ENCODE data around the gene UNC79. TPM values are rescaled to one million over a fixed set of nuclear protein-coding genes. Genes with fewer than 3 reads are reported as not detected.

UNC79 gene
- total and polyA plus RNA-seq, 5 donors from 2014 or later = not detected

DNA sequence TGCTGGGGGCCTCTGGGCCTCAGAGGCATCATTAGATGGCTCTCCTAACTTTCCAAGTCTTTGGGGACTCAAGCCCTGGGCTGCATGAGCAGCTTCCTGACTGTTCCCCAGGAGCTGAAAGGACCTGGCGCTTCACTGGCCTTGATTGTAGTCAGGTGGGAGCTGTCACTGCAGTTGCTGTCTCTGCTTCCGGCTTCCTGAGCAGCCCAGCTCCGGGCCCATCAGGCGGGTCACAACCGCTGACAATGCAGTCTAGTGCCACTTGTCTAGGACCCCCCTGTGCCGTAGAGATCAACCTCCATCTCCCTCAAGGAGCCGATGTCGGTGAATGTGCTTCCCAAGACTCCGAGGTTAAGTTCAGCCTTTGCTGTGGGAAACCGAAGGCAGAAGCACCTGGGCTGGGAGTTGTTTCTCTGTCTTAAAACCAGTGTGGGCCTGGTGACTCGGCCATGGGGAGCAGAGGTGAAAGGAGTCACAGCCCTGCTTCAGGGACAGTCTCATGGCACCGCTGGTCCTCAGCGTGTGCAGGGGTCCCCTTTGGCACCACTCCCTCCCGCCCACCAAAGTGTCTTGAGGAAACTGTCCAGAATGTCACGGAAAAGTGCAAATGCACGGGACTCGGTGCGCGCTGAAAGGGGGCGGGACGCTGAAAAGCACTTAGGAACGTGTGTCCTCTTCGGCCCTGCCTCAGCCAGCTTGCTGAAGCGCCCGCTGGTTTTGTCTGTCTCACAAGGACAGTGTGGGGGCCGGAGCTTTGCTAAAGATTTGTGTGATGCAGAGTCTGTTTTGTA lies 312.7 kb downstream of the UNC79 start:
- Histone ChIP-seq H3K9me3 (ENCODE audit: control insufficient read depth in 2 of 2, low read length in 2 of 2) (no peaks in the 10 kb centered on the region), H3K36me3 (ENCODE audit: control insufficient read depth, insufficient read depth, low read length) (no peaks in the 10 kb centered on the region), H3K27ac (ENCODE audit: insufficient read depth, low read length, poor library complexity, severe bottlenecking) (no peak overlapping the region), H3K4me1 (ENCODE audit: control insufficient read depth, insufficient read depth, low read length, poor library complexity, severe bottlenecking) (no peaks in the 10 kb centered on the region), H3K4me3 (ENCODE audit: low read depth, low read length) (no peak overlapping the region), H3K27me3 (ENCODE audit: control insufficient read depth, insufficient read depth, low read length) (no peaks in the 10 kb centered on the region)
- Mint-ChIP-seq H3K4me3 (no peak overlapping the region), H3K9me3 (no peaks in the 10 kb centered on the region), H3K36me3 (no peaks in the 10 kb centered on the region), H3K4me1 (no peaks in the 10 kb centered on the region), H3K27ac (no peak overlapping the region), H3K27me3 (peaks cover 9% of the 10 kb centered on the region)
- ATAC-seq (ENCODE audit: low read depth in 2 of 2) (no peak), DNase-seq (no peak)

GRCh38 chr14:93744176-93744575 lies 313.4 kb downstream of the UNC79 start:
- Histone ChIP-seq H3K36me3 (ENCODE audit: control insufficient read depth, insufficient read depth, low read length) (no peaks in the 10 kb centered on the region), H3K4me1 (ENCODE audit: control insufficient read depth, insufficient read depth, low read length, poor library complexity, severe bottlenecking) (no peaks in the 10 kb centered on the region), H3K9me3 (ENCODE audit: control insufficient read depth in 2 of 2, low read length in 2 of 2) (no peaks in the 10 kb centered on the region), H3K27me3 (ENCODE audit: control insufficient read depth, insufficient read depth, low read length) (no peaks in the 10 kb centered on the region), H3K4me3 (ENCODE audit: low read depth, low read length) (no peak overlapping the region), H3K27ac (ENCODE audit: insufficient read depth, low read length, poor library complexity, severe bottlenecking) (no peak overlapping the region)
- H3K27ac Mint-ChIP-seq = no peak overlapping the region
- DNase-seq (no peak), ATAC-seq (ENCODE audit: low read depth in 2 of 2) (no peak)
- no peak overlapping the region for H3K4me3 Mint-ChIP-seq
- peaks cover 5% of the 10 kb centered on the region for H3K27me3 Mint-ChIP-seq
- no peaks in the 10 kb centered on the region for H3K4me1 Mint-ChIP-seq
- no peaks in the 10 kb centered on the region for H3K9me3 Mint-ChIP-seq
- no peaks in the 10 kb centered on the region for H3K36me3 Mint-ChIP-seq

DNA sequence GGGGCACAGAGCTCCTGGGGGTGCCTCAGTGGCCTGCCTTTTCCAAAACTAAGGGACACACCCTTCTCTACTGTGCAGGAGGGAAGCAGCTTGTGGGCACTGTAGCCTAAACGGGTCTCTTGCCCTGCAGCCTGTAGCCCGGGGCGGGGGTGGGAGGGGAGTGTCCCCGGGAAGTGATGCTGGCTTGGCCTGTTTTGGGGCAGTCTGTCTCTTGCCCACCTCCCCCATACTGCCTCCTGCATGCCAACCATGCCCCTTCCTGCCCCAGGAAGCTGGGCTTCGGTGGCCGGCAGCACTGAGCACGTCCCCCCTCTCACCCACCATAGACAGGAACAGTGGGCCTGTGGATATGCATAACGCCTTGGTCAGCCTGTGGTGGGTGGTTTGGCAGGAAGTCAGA lies 314.1 kb downstream of the UNC79 start:
- H3K9me3 Mint-ChIP-seq = no peaks in the 10 kb centered on the region
- H3K4me3 Mint-ChIP-seq = no peak overlapping the region

GRCh38 chr14:93745603-93746273 lies 315.0 kb downstream of the UNC79 start:
- Mint-ChIP-seq H3K4me1 (no peaks in the 10 kb centered on the region), H3K27ac (peak overlapping the region in 1 of 3 donors; percentile 58), H3K27me3 (peaks cover 5% of the 10 kb centered on the region), H3K4me3 (no peak overlapping the region), H3K36me3 (no peaks in the 10 kb centered on the region), H3K9me3 (no peaks in the 10 kb centered on the region)
- ATAC-seq (ENCODE audit: low read depth in 2 of 2) (no peak), DNase-seq (no peak)
- Histone ChIP-seq H3K27ac (ENCODE audit: insufficient read depth, low read length, poor library complexity, severe bottlenecking) (no peak overlapping the region), H3K27me3 (ENCODE audit: control insufficient read depth, insufficient read depth, low read length) (no peaks in the 10 kb centered on the region), H3K4me1 (ENCODE audit: control insufficient read depth, insufficient read depth, low read length, poor library complexity, severe bottlenecking) (no peaks in the 10 kb centered on the region), H3K9me3 (ENCODE audit: control insufficient read depth in 2 of 2, low read length in 2 of 2) (no peaks in the 10 kb centered on the region), H3K36me3 (ENCODE audit: control insufficient read depth, insufficient read depth, low read length) (no peaks in the 10 kb centered on the region), H3K4me3 (ENCODE audit: low read depth, low read length) (no peak overlapping the region)

More for the DNA sequence above, 314.1 kb downstream of the UNC79 start:
- H3K36me3 ChIP-seq (ENCODE audit: control insufficient read depth, insufficient read depth, low read length) = no peaks in the 10 kb centered on the region
- DNase-seq = no peak
- no peak overlapping the region for H3K4me3 ChIP-seq (ENCODE audit: low read depth, low read length)
- no peaks in the 10 kb centered on the region for H3K4me1 ChIP-seq (ENCODE audit: control insufficient read depth, insufficient read depth, low read length, poor library complexity, severe bottlenecking)
- Mint-ChIP-seq H3K36me3 (no peaks in the 10 kb centered on the region), H3K4me1 (no peaks in the 10 kb centered on the region), H3K27me3 (peaks cover 5% of the 10 kb centered on the region), H3K27ac (no peak overlapping the region)
- H3K27ac ChIP-seq (ENCODE audit: insufficient read depth, low read length, poor library complexity, severe bottlenecking) = no peak overlapping the region
- ATAC-seq (ENCODE audit: low read depth in 2 of 2) = no peak
- no peaks in the 10 kb centered on the region for H3K9me3 ChIP-seq (ENCODE audit: control insufficient read depth in 2 of 2, low read length in 2 of 2)
- no peaks in the 10 kb centered on the region for H3K27me3 ChIP-seq (ENCODE audit: control insufficient read depth, insufficient read depth, low read length)

GRCh38 chr14:93747102-93747501 lies 316.4 kb downstream of the UNC79 start:
- Histone ChIP-seq H3K27me3 (ENCODE audit: control insufficient read depth, insufficient read depth, low read length) (no peaks in the 10 kb centered on the region), H3K27ac (ENCODE audit: insufficient read depth, low read length, poor library complexity, severe bottlenecking) (no peak overlapping the region), H3K4me1 (ENCODE audit: control insufficient read depth, insufficient read depth, low read length, poor library complexity, severe bottlenecking) (no peaks in the 10 kb centered on the region), H3K4me3 (ENCODE audit: low read depth, low read length) (no peak overlapping the region), H3K9me3 (ENCODE audit: control insufficient read depth in 2 of 2, low read length in 2 of 2) (no peaks in the 10 kb centered on the region), H3K36me3 (ENCODE audit: control insufficient read depth, insufficient read depth, low read length) (no peaks in the 10 kb centered on the region)
- no peaks in the 10 kb centered on the region for H3K27me3 Mint-ChIP-seq
- no peaks in the 10 kb centered on the region for H3K4me1 Mint-ChIP-seq
- no peak overlapping the region for H3K27ac Mint-ChIP-seq
- ATAC-seq (ENCODE audit: low read depth in 2 of 2) = no peak
- H3K4me3 Mint-ChIP-seq = no peak overlapping the region
- no peak for DNase-seq
- no peaks in the 10 kb centered on the region for H3K9me3 Mint-ChIP-seq
- no peaks in the 10 kb centered on the region for H3K36me3 Mint-ChIP-seq

DNA sequence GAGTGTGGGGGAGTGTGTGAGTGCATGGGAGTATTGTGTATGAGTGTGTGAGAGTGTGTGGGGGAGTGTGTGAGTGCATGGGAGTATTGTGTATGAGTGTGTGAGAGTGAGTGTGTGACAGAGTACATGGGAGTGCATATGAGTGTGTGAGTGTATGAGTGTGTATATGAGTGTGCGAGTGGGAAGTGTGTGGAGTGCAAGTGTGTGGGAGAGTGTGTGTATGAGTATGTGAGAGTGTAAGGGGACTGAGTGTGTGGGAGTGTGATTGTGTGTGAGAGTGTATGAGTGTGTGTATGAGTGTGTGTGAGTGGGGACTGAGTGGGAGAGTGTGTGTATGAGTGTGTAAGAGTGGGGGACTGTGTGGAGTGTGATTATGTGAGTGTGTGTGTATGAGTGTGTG lies 316.8 kb downstream of the UNC79 start:
- Mint-ChIP-seq H3K36me3 (no peaks in the 10 kb centered on the region), H3K4me1 (no peaks in the 10 kb centered on the region), H3K27ac (no peak overlapping the region), H3K27me3 (no peaks in the 10 kb centered on the region), H3K9me3 (no peaks in the 10 kb centered on the region), H3K4me3 (no peak overlapping the region)
- DNase-seq (no peak), ATAC-seq (ENCODE audit: low read depth in 2 of 2) (no peak)
- no peaks in the 10 kb centered on the region for H3K9me3 ChIP-seq (ENCODE audit: control insufficient read depth in 2 of 2, low read length in 2 of 2)
- H3K4me3 ChIP-seq (ENCODE audit: low read depth, low read length) = no peak overlapping the region
- no peak overlapping the region for H3K27ac ChIP-seq (ENCODE audit: insufficient read depth, low read length, poor library complexity, severe bottlenecking)
- H3K27me3 ChIP-seq (ENCODE audit: control insufficient read depth, insufficient read depth, low read length) = no peaks in the 10 kb centered on the region
- H3K36me3 ChIP-seq (ENCODE audit: control insufficient read depth, insufficient read depth, low read length) = no peaks in the 10 kb centered on the region
- H3K4me1 ChIP-seq (ENCODE audit: control insufficient read depth, insufficient read depth, low read length, poor library complexity, severe bottlenecking) = no peaks in the 10 kb centered on the region

DNA sequence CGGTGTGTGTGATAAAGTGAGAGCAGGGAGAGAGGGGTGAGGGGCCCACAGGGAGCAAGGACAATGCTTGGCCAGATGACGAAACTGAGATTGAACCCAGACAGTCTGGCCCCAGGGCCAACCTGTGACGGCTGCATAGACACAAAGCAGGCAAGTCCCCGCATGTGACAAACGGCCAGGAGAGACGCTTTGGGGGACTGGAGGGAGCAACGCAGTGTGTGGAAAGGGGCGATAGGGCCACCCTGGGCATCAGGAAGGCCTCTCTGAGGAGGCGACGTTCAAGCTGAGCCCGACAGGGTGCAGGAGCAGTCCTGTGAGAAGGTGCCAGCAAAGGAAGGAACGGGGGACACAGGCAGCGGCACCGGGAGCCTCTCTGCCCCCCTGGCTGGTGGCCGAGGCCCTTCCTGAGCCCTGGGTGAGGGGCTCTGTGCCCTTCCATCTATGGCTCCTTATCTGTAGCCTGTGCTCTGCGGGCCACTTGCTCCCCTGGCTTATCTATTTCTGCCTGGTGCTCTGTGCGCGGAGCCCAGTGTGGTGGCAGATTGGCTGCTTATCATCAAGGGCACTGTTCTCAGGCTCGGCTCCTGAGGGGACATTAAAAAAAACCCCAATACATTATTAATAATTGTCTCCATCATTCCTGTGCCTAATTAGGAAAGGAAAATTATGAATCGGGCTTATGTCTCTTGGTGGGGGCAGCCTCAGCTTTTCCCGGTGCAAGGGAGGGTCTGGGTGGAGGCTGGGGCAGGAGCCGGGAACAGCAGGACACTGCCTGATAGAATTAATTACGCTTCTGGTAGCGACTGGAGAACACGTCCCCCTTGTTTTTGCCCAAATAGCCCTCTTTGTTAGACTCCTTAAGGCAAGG lies 317.7 kb downstream of the UNC79 start:
- no peak overlapping the region for H3K27ac ChIP-seq (ENCODE audit: insufficient read depth, low read length, poor library complexity, severe bottlenecking)
- no peaks in the 10 kb centered on the region for H3K36me3 ChIP-seq (ENCODE audit: control insufficient read depth, insufficient read depth, low read length)
- ATAC-seq (ENCODE audit: low read depth in 2 of 2) = no peak
- Mint-ChIP-seq H3K27ac (no peak overlapping the region), H3K36me3 (no peaks in the 10 kb centered on the region), H3K4me3 (no peak overlapping the region), H3K9me3 (no peaks in the 10 kb centered on the region), H3K4me1 (no peaks in the 10 kb centered on the region), H3K27me3 (no peaks in the 10 kb centered on the region)
- no peaks in the 10 kb centered on the region for H3K9me3 ChIP-seq (ENCODE audit: control insufficient read depth in 2 of 2, low read length in 2 of 2)
- no peaks in the 10 kb centered on the region for H3K27me3 ChIP-seq (ENCODE audit: control insufficient read depth, insufficient read depth, low read length)
- no peaks in the 10 kb centered on the region for H3K4me1 ChIP-seq (ENCODE audit: control insufficient read depth, insufficient read depth, low read length, poor library complexity, severe bottlenecking)
- H3K4me3 ChIP-seq (ENCODE audit: low read depth, low read length) = no peak overlapping the region
- no peak for DNase-seq
